ENCODE measurements around the gene OLFM2. TPM values are rescaled to one million over a fixed set of nuclear protein-coding genes. Genes with fewer than 3 reads are reported as not detected.

Gene OLFM2
- total and polyA plus RNA-seq, 9 of the 15 experiments (the other 6 are each of a cell fraction or from before 2014, with no cell fraction given), result 0.10 to 0.33 (median 0.23) TPM; not detected in 4

DNA sequence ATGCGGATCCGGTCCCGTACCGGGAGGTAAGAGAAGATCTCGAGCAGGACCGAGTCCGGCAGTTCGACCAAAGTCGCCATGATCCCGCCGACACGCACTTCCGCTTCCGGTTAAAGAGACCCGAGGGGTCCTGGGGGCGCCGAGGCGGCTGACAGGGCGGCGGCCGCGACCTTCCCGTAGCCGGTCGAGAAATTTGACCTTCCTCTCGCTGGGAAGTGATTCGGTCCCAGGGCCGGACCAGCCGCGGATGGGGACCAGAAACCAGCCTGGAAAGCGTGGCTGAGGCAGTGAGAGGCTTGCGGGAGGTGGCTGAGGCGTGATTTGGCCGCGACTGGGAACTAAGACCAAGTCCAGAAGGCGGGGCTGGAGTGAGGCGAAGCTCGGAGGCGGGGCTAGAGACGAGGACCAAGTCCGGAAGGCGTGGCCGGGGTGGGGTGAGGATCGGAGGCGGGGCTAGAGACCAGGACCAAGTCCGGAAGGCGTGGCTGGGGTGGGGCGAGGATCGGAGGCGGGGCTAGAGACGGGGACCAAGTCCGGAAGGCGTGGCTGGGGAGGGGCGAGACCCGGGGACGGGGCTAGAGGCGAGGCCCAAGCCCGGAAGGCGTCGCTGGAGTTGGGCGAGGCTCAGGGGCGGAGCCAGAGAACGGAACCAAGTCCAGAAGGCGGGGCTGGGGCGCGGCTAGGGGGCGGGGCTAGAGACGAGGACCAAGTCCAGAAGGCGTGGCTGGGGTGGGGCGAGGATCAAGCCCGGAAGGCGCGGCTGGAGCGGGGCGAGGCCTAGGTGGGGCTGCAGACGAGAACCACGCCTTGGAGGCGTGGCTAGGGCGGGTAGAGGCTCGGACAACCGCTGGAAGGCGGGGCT lies 117.3 kb downstream of the OLFM2 start, which contains the start of gene FBXL12 (continued):
- TF ChIP-seq SMAD4 (CRISPR knock-in tag; conservative IDR thresholded peaks at IDR 0.05), result 0 out of 2 replicates have a peak, but pooled peaks have one; percentile 41
- TF ChIP-seq HMG20A (CRISPR knock-in tag; conservative IDR thresholded peaks at IDR 0.05), result no peak
- TF ChIP-seq, protein P1, sequence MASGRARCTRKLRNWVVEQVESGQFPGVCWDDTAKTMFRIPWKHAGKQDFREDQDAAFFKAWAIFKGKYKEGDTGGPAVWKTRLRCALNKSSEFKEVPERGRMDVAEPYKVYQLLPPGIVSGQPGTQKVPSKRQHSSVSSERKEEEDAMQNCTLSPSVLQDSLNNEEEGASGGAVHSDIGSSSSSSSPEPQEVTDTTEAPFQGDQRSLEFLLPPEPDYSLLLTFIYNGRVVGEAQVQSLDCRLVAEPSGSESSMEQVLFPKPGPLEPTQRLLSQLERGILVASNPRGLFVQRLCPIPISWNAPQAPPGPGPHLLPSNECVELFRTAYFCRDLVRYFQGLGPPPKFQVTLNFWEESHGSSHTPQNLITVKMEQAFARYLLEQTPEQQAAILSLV (tag; IDR thresholded peaks at IDR 0.05), result no peak
- no peak for TF ChIP-seq NR3C1 (CRISPR knock-in tag; IDR thresholded peaks at IDR 0.05)
- TF ChIP-seq ELF1 (tag; IDR thresholded peaks at IDR 0.05), result peak; percentile 93
- TF ChIP-seq HLTF (IDR thresholded peaks at IDR 0.05), result no peak
- TF ChIP-seq U2AF1 (optimal IDR thresholded peaks at IDR 0.05; ENCODE audit: low read depth, low read length), result no peak
- TF ChIP-seq TRIM25 (IDR thresholded peaks at IDR 0.05; ENCODE audit: borderline replicate concordance), result no peak
- TF ChIP-seq TFAM (CRISPR knock-in tag; conservative IDR thresholded peaks at IDR 0.05), result no peak
- TF ChIP-seq, protein P2, sequence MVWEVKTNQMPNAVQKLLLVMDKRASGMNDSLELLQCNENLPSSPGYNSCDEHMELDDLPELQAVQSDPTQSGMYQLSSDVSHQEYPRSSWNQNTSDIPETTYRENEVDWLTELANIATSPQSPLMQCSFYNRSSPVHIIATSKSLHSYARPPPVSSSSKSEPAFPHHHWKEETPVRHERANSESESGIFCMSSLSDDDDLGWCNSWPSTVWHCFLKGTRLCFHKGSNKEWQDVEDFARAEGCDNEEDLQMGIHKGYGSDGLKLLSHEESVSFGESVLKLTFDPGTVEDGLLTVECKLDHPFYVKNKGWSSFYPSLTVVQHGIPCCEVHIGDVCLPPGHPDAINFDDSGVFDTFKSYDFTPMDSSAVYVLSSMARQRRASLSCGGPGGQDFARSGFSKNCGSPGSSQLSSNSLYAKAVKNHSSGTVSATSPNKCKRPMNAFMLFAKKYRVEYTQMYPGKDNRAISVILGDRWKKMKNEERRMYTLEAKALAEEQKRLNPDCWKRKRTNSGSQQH (CRISPR knock-in tag; IDR thresholded peaks at IDR 0.05), result no peak
- no peak for TF ChIP-seq ZFPM2 (CRISPR knock-in tag; IDR thresholded peaks at IDR 0.05)
- TF ChIP-seq CBX5 (IDR thresholded peaks at IDR 0.05; ENCODE audit: borderline replicate concordance, low read depth), result no peak
- no peak for TF ChIP-seq ZNF124 (CRISPR knock-in tag; IDR thresholded peaks at IDR 0.05)
- peak; percentile 84 for TF ChIP-seq ETV5 (CRISPR knock-in tag; IDR thresholded peaks at IDR 0.05; ENCODE audit: low read depth)
- TF ChIP-seq RBBP5 (IDR thresholded peaks at IDR 0.05; ENCODE audit: borderline replicate concordance, insufficient read depth, low read length, poor library complexity, severe bottlenecking), result peak; percentile 37
- TF ChIP-seq DPF2 (IDR thresholded peaks at IDR 0.05), result peak; percentile 30; the same call in 1 of the 2 replicates
- TF ChIP-seq ELK3 (CRISPR knock-in tag; IDR thresholded peaks at IDR 0.05), result no peak
- no peak for TF ChIP-seq SREBF2 (CRISPR knock-in tag; IDR thresholded peaks at IDR 0.05)
- TF ChIP-seq, protein P3, sequence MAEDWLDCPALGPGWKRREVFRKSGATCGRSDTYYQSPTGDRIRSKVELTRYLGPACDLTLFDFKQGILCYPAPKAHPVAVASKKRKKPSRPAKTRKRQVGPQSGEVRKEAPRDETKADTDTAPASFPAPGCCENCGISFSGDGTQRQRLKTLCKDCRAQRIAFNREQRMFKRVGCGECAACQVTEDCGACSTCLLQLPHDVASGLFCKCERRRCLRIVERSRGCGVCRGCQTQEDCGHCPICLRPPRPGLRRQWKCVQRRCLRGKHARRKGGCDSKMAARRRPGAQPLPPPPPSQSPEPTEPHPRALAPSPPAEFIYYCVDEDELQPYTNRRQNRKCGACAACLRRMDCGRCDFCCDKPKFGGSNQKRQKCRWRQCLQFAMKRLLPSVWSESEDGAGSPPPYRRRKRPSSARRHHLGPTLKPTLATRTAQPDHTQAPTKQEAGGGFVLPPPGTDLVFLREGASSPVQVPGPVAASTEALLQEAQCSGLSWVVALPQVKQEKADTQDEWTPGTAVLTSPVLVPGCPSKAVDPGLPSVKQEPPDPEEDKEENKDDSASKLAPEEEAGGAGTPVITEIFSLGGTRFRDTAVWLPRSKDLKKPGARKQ (CRISPR knock-in tag; IDR thresholded peaks at IDR 0.05), result no peak
- TF ChIP-seq CTBP1 (IDR thresholded peaks at IDR 0.05; ENCODE audit: borderline replicate concordance), result peak; percentile 48; the same call in 1 of the 2 replicates
- TF ChIP-seq POLR2G (IDR thresholded peaks at IDR 0.05; ENCODE audit: low read depth, low read length), result peak; percentile 99
